H1 (cell line): ENCODE data around the gene ARFGAP3. TPM values are rescaled to one million over a fixed set of nuclear protein-coding genes. Genes with fewer than 3 reads are reported as not detected.

ENCODE experiments used
- CEBPB ChIP-seq: IDR thresholded peaks from 2 replicates; pipeline ENCODE4 v1.6.1; 2012; ENCODE audit warnings: low read depth, low read length
- GABPA ChIP-seq: IDR thresholded peaks from 2 replicates; pipeline ENCODE4 v1.6.1; 2011; ENCODE audit warnings: mild to moderate bottlenecking, low read length, moderate library complexity, borderline replicate concordance; ENCODE audit not compliant: insufficient read depth
- MAFK ChIP-seq: IDR thresholded peaks from 2 replicates; pipeline ENCODE4 v1.6.1; 2012; ENCODE audit warnings: low read depth, mild to moderate bottlenecking, improper control_type of control experiment, low read length
- RBBP5 ChIP-seq: IDR thresholded peaks from 2 replicates; pipeline ENCODE4 v1.7.1; 2012; ENCODE audit warnings: low read depth, mild to moderate bottlenecking, inconsistent platforms, low read length, moderate library complexity, borderline replicate concordance
- TAF1 ChIP-seq: IDR thresholded peaks from 2 replicates; pipeline ENCODE4 v1.6.1; 2011; ENCODE audit warnings: mild to moderate bottlenecking, low read depth, low read length
- TCF12 ChIP-seq: IDR thresholded peaks from 2 replicates; pipeline ENCODE4 v1.6.1; 2011; ENCODE audit warnings: low read depth, mild to moderate bottlenecking, low read length
- polyA plus RNA-seq, 7 experiments: library from polyadenylated mRNA; depleted of rRNA in 3 of 7; stranded (reverse) in 5 of 7; unstranded in 2 of 7; fragments of >200 nt in 5 of 7; fragments of 200-250 nt in 2 of 7; gene quantifications; 1 replicate in 5 of 7; 2 replicates in 1 of 7; 4 replicates in 1 of 7; pipeline versions ENCODE4 v1.2.1 to v1.2.3, GENCODE V29; 2011 to 2013; ENCODE audit warnings: missing spikeins in 2 of 7, mixed read lengths in 2 of 7
- total RNA-seq: library from RNA; stranded (reverse); fragmentation: NEBNext Ultra II Directional; extraction: Animal tissue kit (Norgen Biotek cat#: 25700); gene quantifications from 2 replicates; pipeline ENCODE4 v1.2.1, GENCODE V29; 2021

Gene ARFGAP3
- total and polyA plus RNA-seq, 2 of the 8 experiments (the other 6 are each of a cell fraction or from before 2014, with no cell fraction given): 9.7 to 16.0 TPM

DNA sequence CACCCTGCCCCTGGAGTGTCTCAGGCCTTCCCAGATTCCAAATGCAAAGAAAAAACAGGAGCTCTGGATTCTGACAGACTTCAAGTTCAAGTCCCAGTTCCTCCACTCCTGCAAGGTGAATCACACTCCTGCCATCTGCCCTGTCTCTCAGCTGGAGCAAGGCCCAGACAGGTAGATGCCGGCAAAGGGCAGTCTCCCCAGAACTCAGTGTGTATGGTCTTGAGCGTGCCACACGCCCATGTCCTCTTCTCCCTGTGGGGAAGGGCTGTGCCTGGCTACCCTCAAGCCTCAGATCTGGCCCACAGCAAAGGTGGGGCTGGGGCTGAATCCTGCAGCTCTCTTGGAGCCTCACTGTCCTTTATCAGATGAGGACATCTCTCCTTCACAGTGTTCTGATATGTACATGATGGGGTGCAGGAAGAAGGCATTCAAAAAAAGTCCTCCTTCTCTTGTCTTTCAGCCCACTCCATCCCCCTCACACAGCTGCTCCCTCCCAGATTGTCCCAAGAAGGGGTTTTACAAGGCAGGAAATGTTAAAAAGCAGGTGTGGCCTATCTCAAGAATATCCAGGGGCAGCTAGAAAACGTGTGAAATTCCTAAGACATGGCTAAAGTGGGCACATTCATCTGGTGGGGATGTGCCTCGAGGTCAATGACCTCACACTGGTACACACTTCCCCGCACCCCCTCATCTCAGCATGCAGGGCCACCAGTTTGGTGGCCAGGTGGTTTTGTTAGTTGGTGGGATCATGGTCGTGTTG, 27.7 kb upstream of the ARFGAP3 start (continued):
- no peak for TF ChIP-seq RBBP5
- no peak for TF ChIP-seq MAFK
- no peak for TF ChIP-seq CEBPB
- TF ChIP-seq TAF1: no peak
- no peak for TF ChIP-seq GABPA
- no peak for TF ChIP-seq TCF12
